Breast epithelium (tissue), 3 donors: Measurements from ENCODE around the gene ROMO1.

Experiments used
- POLR2A ChIP-seq: fragments of 450-650 bp; IDR thresholded peaks from one replicate; pipeline ENCODE4 v1.6.1; 2016; ENCODE audit warnings: antibody characterized with exemption, mild to moderate bottlenecking, moderate library complexity
- POLR2AphosphoS5 ChIP-seq, 3 donors: sonication (generic); formaldehyde crosslinking; IDR thresholded peaks; one replicate each; pipeline ENCODE4 v1.6.1; 2017; ENCODE audit warnings: antibody characterized with exemption in 3 of 3

GRCh38 chr20:35734777-35735649 lies 35.8 kb downstream of the ROMO1 start:
- no peak for TF ChIP-seq POLR2AphosphoS5 (IDR thresholded peaks at IDR 0.05)
- no peak for TF ChIP-seq POLR2A
